C4-2B (cell line): ENCODE results near the gene IQCK.
A peak's percentile ranks its signal among the peaks of the same experiment; 100 is the strongest.

Experiments
- H3K27ac ChIP-seq: fragments of 450-650 bp; 2 replicates; pipeline ENCODE4 v1.5.1; 2017
- ZFX ChIP-seq: fragments of 450-650 bp; IDR thresholded peaks from 2 replicates; pipeline ENCODE4 v1.6.1; 2017
- TF ChIP-seq, protein P1 (sequence below): fragments of 450-650 bp; conservative IDR thresholded peaks from 2 replicates; pipeline ENCODE4 v1.5.1; 2017; ENCODE audit warnings: mild to moderate bottlenecking

The IQCK gene

DNA sequence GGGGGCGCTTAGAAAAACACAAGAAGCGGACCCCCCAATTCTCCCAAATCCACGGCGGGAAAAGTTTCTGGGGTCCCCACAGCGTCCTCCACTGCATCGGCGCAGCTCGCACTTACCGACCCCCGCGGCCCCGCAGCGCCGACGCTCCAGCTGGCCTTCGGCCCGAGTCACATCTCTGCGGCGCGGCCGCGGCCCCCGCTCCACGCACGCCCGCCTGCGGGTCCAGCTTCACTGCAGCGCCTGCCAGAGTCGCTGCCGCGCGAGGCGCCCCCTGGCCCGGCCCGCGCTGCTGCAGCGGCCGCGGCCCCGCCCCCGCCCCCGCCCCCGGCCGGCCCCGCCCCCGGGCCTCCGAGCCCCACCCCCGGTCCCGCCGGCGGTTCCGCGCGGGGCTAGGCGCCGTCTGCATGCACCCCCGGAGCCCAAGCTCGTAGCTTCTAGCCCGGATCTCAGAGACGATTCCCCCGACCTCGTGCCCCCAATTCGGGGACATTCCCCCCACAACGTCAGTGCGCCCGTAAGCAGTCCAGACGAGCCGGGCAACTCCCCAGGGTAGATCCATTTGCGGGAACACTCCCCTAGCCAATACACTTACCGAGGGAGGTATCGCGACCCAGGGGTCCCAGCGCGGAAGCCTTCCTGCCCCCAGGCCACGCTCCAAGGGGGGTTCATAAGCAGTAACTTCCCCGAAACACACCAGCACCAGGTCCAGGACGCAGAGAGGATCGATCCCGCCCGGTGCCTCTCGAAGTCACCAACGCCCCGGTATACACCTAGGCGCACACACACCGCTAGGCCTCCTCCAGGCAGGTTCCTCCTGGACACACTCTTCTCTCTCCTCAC, 166.8 kb downstream of the IQCK start, which contains the start of gene GPRC5B:
Gene GPRC5B, minus strand, starts transcription at position 238 of the 840 bp plus-strand sequence. CDS start 12,003 bp downstream, outside the sequence.
- H3K27ac ChIP-seq = peak within 1 kb of the TSS; percentile 32; the same call in 1 of the 2 replicates
- TF ChIP-seq, protein P1, sequence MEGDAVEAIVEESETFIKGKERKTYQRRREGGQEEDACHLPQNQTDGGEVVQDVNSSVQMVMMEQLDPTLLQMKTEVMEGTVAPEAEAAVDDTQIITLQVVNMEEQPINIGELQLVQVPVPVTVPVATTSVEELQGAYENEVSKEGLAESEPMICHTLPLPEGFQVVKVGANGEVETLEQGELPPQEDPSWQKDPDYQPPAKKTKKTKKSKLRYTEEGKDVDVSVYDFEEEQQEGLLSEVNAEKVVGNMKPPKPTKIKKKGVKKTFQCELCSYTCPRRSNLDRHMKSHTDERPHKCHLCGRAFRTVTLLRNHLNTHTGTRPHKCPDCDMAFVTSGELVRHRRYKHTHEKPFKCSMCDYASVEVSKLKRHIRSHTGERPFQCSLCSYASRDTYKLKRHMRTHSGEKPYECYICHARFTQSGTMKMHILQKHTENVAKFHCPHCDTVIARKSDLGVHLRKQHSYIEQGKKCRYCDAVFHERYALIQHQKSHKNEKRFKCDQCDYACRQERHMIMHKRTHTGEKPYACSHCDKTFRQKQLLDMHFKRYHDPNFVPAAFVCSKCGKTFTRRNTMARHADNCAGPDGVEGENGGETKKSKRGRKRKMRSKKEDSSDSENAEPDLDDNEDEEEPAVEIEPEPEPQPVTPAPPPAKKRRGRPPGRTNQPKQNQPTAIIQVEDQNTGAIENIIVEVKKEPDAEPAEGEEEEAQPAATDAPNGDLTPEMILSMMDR = peak; percentile 58
- no peak for TF ChIP-seq ZFX

DNA sequence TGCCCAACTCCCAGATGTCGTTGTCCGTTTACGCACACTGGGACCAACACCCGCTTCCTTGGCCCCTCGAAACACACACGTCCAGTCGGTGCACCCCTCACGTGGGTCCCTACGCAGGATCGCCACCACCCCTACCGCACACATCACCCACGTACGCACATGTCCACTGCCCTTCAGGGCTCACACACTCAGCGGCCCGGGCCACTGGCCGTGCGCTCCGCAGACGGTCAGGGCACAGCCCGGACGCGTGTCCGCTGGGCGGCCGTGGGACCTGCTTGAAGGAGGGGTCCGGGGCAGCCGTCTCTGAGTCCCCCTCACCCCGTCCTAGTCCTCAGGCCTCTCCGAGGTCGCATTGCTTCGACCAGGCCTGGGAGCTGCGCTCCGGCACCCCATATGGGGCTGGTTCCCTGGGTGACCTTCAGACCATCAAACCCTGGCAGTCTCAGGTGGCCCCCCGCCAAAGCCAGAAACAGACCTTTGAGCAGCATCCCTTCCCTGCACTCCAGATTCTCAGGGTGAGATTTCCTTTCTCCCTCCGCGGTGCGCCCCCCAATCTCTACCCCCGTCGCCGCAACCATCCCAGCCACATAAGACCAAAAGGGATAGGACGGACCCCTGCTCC, 167.5 kb downstream of the IQCK start:
- H3K27ac ChIP-seq = no peak overlapping the region
- TF ChIP-seq ZFX = no peak
- TF ChIP-seq, protein P1 = no peak

DNA sequence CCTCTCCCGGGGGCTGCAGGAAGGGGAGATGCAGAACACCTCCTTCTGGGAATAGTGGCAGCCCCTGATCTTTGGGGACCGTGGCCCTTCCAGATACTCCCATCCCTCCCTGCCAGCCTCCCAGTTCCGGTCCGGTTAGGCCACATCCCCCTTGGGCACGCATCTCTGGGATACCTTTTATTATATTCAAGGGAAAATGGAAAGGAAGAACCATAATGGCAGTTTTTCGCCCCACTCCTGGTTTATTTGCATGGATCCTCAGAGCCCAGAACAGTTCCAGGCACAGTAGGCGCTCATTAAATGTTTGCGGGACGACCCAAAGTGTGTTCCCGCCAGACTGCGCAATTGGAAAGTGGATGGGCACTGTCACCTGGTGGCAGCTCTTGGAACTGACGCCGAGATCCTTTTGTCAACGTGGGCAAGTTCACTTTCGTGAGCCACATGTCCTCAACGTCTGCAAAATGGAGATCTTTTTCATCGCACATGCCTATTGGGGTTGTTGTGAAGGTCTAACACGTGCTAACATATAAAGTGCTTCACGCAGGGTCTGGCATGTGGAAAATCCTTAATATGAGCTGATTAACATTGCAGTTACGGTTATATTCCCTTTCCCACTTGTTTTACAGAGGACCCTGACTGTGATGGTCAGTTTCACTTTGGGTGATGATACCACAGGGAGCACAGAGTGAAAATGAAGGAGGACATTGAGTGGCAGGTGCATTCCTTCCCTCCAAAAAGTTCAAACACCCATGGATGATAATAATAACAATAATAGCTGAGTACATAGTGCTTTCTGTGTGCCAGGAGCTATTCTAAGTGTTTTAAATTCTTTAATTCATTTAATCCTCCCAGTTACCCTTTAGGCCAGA, 168.2 kb downstream of the IQCK start:
- TF ChIP-seq ZFX = no peak
- TF ChIP-seq, protein P1 = peak; percentile 100
- H3K27ac ChIP-seq = no peak overlapping the region

DNA sequence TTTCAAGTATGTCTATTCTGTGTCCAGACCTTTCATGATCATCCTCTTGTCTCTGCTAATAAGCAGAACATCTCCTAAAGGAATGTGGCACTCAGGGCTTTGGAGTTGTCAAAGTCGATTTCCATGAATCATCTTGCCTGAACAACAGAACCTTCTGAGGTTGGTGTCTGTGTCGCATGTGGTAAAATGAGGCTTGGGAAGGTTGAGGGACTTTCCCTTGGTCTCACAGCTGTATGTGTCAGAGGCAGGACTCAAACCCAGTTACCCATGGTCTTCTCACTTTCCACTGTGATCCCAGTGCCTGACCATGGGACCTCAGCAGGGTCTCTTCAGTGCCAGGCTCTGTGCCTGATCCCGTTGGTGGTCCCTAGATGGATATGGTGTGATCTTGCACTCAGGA, 170.8 kb downstream of the IQCK start:
- TF ChIP-seq, protein P1 = no peak
- H3K27ac ChIP-seq = no peak overlapping the region

DNA sequence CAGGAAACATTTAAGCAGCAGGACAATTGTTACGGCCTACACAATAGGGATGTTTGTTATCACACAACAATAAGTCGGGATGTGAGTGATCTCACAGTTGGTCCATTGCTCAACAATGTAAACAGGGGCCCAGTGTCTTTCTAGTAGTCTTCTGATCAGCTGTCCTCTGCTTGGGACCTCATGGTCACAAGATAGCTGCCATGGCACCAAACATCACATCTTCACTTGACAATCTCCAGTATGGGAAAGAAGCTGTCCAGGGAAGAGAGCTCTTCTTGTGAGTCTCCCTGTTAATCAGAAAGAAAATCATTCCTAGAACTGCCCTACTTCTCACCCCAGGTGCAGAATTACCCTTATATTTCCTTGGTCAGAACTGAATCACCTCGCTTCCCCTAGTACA, 172.8 kb downstream of the IQCK start:
- TF ChIP-seq ZFX = no peak
- TF ChIP-seq, protein P1 = no peak

DNA sequence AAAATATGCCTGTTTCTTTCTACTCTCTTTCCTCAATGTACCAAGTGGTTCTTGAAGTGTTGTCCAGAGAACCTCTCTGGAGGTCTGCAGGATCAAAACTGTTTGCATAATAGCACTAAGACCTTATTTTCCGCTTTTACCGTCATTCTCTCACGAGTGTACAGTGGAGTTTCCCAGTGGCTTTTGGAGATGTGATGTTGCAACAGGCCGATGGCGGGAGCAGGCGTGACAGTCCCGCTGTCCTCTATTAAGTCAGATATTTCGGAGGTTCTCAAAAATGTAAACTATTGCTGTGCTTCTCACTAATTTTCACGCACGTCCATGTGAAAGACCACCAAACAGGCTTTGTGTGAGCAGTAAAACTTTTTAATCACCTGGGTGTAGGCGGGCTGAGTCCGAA, 174.8 kb downstream of the IQCK start:
- H3K27ac ChIP-seq = no peak overlapping the region
- TF ChIP-seq, protein P1 = no peak
- no peak for TF ChIP-seq ZFX

More for the DNA sequence above, 172.8 kb downstream of the IQCK start:
- no peak overlapping the region for H3K27ac ChIP-seq
